Activated naive CD4-positive, alpha-beta T cell treated with anti-CD3 and anti-CD28 coated beads, Interleukin-2, amount 50 U/mL, for 72 hours (primary cell): Measurements from ENCODE around the gene CASQ1. TPM values are rescaled to one million over a fixed set of nuclear protein-coding genes. Genes with fewer than 3 reads are reported as not detected.

Experiments used
- ATAC-seq, 2 donors: fragments of 150-1000 bp; cut with Tn5 transposase; 2 replicates each; pipeline ENCODE4 v1.10.0; 2021; ENCODE audit warnings: mild to moderate bottlenecking in 2 of 2, moderate library complexity in 2 of 2
- DNase-seq, 2 donors: peaks; one replicate each; pipeline ENCODE4 v3.0.0; 2021 to 2022; ENCODE audit warnings: low spot score in 2 of 2
- H3K27ac Mint-ChIP-seq, 2 donors: one replicate each; pipeline ENCODE4 v1.8.0; 2022; ENCODE audit warnings: mild to moderate bottlenecking in 2 of 2, mixed read lengths in 2 of 2
- H3K36me3 Mint-ChIP-seq, 2 donors: one replicate each; pipeline ENCODE4 v1.8.0; 2022; ENCODE audit warnings: mixed read lengths in 2 of 2
- H3K9me3 Mint-ChIP-seq, 2 donors: one replicate each; pipeline ENCODE4 v1.8.0; 2022; ENCODE audit warnings: mixed read lengths in 2 of 2
- total RNA-seq, 2 donors: library from RNA; stranded (reverse); gene quantifications; one replicate each; pipeline ENCODE4 v1.2.3, GENCODE V29; 2022

CASQ1 gene
- total RNA-seq, 2 donors from 2014 or later: not detected

GRCh38 chr1:160208557-160209320, 18.4 kb downstream of the CASQ1 start:
- no peaks in the 10 kb centered on the region for H3K9me3 Mint-ChIP-seq
- peaks cover 0 to 4% of the 10 kb centered on the region in 2 donors for H3K36me3 Mint-ChIP-seq
- ATAC-seq (no peak), DNase-seq (no peak)
- peak overlapping the region; percentile 28 to 91 for H3K27ac Mint-ChIP-seq

- Mint-ChIP-seq H3K9me3 (no peaks in the 10 kb centered on the region), H3K27ac (peak overlapping the region; percentile 28 to 91), H3K36me3 (peaks cover 0 to 4% of the 10 kb centered on the region in 2 donors)
- DNase-seq: no peak
- no peak for ATAC-seq
Observed at GRCh38 chr1:160209321-160210046, 19.1 kb downstream of the CASQ1 start.

GRCh38 chr1:160210561-160210960, 20.2 kb downstream of the CASQ1 start:
- no peaks in the 10 kb centered on the region for H3K9me3 Mint-ChIP-seq
- ATAC-seq (no peak), DNase-seq (no peak)
- peak overlapping the region; percentile 28 to 44 for H3K27ac Mint-ChIP-seq
- peaks cover 0 to 4% of the 10 kb centered on the region in 2 donors for H3K36me3 Mint-ChIP-seq

GRCh38 chr1:160211046-160211790, 20.8 kb downstream of the CASQ1 start:
- Mint-ChIP-seq H3K9me3 (no peaks in the 10 kb centered on the region), H3K36me3 (peaks cover 0 to 4% of the 10 kb centered on the region in 2 donors), H3K27ac (peak overlapping the region in 1 of 2 donors; percentile 74)
- ATAC-seq: no peak
- no peak for DNase-seq

- DNase-seq (no peak), ATAC-seq (no peak)
Observed at GRCh38 chr1:160214481-160215140, 24.2 kb downstream of the CASQ1 start.

GRCh38 chr1:160216301-160216700, 25.9 kb downstream of the CASQ1 start:
- Mint-ChIP-seq H3K36me3 (peaks cover 0 to 4% of the 10 kb centered on the region in 2 donors), H3K9me3 (no peaks in the 10 kb centered on the region), H3K27ac (no peak overlapping the region)
- DNase-seq: no peak
- no peak for ATAC-seq

More at GRCh38 chr1:160214481-160215140, 24.2 kb downstream of the CASQ1 start:
- Mint-ChIP-seq H3K9me3 (no peaks in the 10 kb centered on the region), H3K36me3 (peaks cover 0 to 4% of the 10 kb centered on the region in 2 donors), H3K27ac (no peak overlapping the region)

GRCh38 chr1:160217481-160218051, 27.2 kb downstream of the CASQ1 start:
- peaks cover 0 to 4% of the 10 kb centered on the region in 2 donors for H3K36me3 Mint-ChIP-seq
- peak overlapping the region; percentile 32 to 57 for H3K27ac Mint-ChIP-seq
- ATAC-seq (no peak), DNase-seq (no peak)
- no peaks in the 10 kb centered on the region for H3K9me3 Mint-ChIP-seq

GRCh38 chr1:160219062-160219929, 28.9 kb downstream of the CASQ1 start:
- ATAC-seq: no peak
- H3K36me3 Mint-ChIP-seq: peaks cover 0 to 5% of the 10 kb centered on the region in 2 donors
- H3K27ac Mint-ChIP-seq: peak overlapping the region; percentile 38 to 60

GRCh38 chr1:160220301-160220700, 29.9 kb downstream of the CASQ1 start:
- Mint-ChIP-seq H3K9me3 (no peaks in the 10 kb centered on the region), H3K27ac (peak overlapping the region in 1 of 2 donors; percentile 16), H3K36me3 (peaks cover 0 to 6% of the 10 kb centered on the region in 2 donors)
- DNase-seq (no peak), ATAC-seq (no peak)

More at GRCh38 chr1:160219062-160219929, 28.9 kb downstream of the CASQ1 start:
- no peaks in the 10 kb centered on the region for H3K9me3 Mint-ChIP-seq
- no peak for DNase-seq

GRCh38 chr1:160221089-160221488, 30.7 kb downstream of the CASQ1 start:
- H3K36me3 Mint-ChIP-seq: peaks cover 0 to 6% of the 10 kb centered on the region in 2 donors
- H3K27ac Mint-ChIP-seq: peak overlapping the region in 1 of 2 donors; percentile 70
- DNase-seq (no peak), ATAC-seq (no peak)
- H3K9me3 Mint-ChIP-seq: no peaks in the 10 kb centered on the region

GRCh38 chr1:160222546-160222945, 32.2 kb downstream of the CASQ1 start:
- DNase-seq (no peak), ATAC-seq (no peak)
- Mint-ChIP-seq H3K27ac (peak overlapping the region in 1 of 2 donors; percentile 24), H3K9me3 (no peaks in the 10 kb centered on the region), H3K36me3 (peaks cover 0 to 6% of the 10 kb centered on the region in 2 donors)

GRCh38 chr1:160224606-160225005, 34.2 kb downstream of the CASQ1 start:
- ATAC-seq (no peak), DNase-seq (no peak)
- Mint-ChIP-seq H3K9me3 (no peaks in the 10 kb centered on the region), H3K36me3 (peaks cover 0 to 6% of the 10 kb centered on the region in 2 donors), H3K27ac (peak overlapping the region in 1 of 2 donors; percentile 70)

- peak overlapping the region in 1 of 2 donors; percentile 70 for H3K27ac Mint-ChIP-seq
Observed at GRCh38 chr1:160225345-160225744, 35.0 kb downstream of the CASQ1 start.

GRCh38 chr1:160226623-160227022, 36.2 kb downstream of the CASQ1 start:
- Mint-ChIP-seq H3K36me3 (peaks cover 4 to 6% of the 10 kb centered on the region in 2 donors), H3K9me3 (no peaks in the 10 kb centered on the region), H3K27ac (no peak overlapping the region)
- ATAC-seq (peak in 1 of 2 donors; percentile 34), DNase-seq (no peak)

More at GRCh38 chr1:160225345-160225744, 35.0 kb downstream of the CASQ1 start:
- no peaks in the 10 kb centered on the region for H3K9me3 Mint-ChIP-seq
- DNase-seq (no peak), ATAC-seq (no peak)
- H3K36me3 Mint-ChIP-seq: peaks cover 3 to 6% of the 10 kb centered on the region in 2 donors

- Mint-ChIP-seq H3K9me3 (no peaks in the 10 kb centered on the region), H3K27ac (no peak overlapping the region), H3K36me3 (peaks cover 4 to 6% of the 10 kb centered on the region in 2 donors)
- ATAC-seq: no peak
- no peak for DNase-seq
Observed at GRCh38 chr1:160227034-160227433, 36.7 kb downstream of the CASQ1 start.
